IMR-90 (cell line): ENCODE data around the gene ADAMTS16. TPM values are rescaled to one million over a fixed set of nuclear protein-coding genes. Genes with fewer than 3 reads are reported as not detected.

Source experiments
- ATAC-seq: fragments of 200-7000 bp; cut with Tn5 transposase; 2 replicates; pipeline ENCODE4 v1.9.1; 2020; ENCODE audit warnings: low read depth, mild to moderate bottlenecking, moderate library complexity
- BruUV-seq: library from RNA; stranded (reverse); fragments of 400-500 nt; replicated peaks from 2 replicates; lab custom pipeline; 2021; lab: Mats Ljungman, UMichigan
- CTCF ChIA-PET: fragments of 300-600 bp; formaldehyde crosslinking; extraction: SDS; loops from one replicate; lab custom pipeline; 2021; ENCODE audit warnings: antibody characterized with exemption; lab: Yijun Ruan, JAX
- POLR2A ChIA-PET: fragments of 300-600 bp; sonication (Branson Sonifier 250); formaldehyde crosslinking; loops from one replicate; lab custom pipeline; 2022; ENCODE audit warnings: antibody characterized with exemption; ENCODE audit not compliant: unreplicated experiment; lab: Charles Lee
- DNase-seq: peaks from one replicate; pipeline ENCODE4 v3.0.0; 2013
- H2AFZ ChIP-seq: replicated peaks from 2 replicates; pipeline ENCODE3; 2013; ENCODE audit warnings: low read length, mild to moderate bottlenecking; ENCODE audit not compliant: poor library complexity
- H2AK5ac ChIP-seq: 2 replicates; pipeline ENCODE4 v1.6.1; 2013; ENCODE audit warnings: low read depth, low read length, inconsistent platforms
- H2AK9ac ChIP-seq: replicated peaks from 2 replicates; pipeline ENCODE3; 2013; ENCODE audit warnings: mild to moderate bottlenecking, low read depth, low read length, moderate library complexity; ENCODE audit not compliant: poor library complexity
- H2BK120ac ChIP-seq: 2 replicates; pipeline ENCODE4 v1.6.1; 2013; ENCODE audit warnings: low read depth, low read length, inconsistent platforms
- H2BK15ac ChIP-seq: 3 replicates; pipeline ENCODE4 v1.6.1; 2013; ENCODE audit warnings: low read depth, low read length, inconsistent platforms
- H2BK20ac ChIP-seq: 2 replicates; pipeline ENCODE4 v1.6.1; 2013; ENCODE audit warnings: low read depth, mild to moderate bottlenecking, inconsistent platforms, low read length, moderate library complexity
- H2BK5ac ChIP-seq: 2 replicates; pipeline ENCODE4 v1.6.1; 2013; ENCODE audit warnings: mild to moderate bottlenecking, low read depth, low read length, inconsistent platforms; ENCODE audit not compliant: poor library complexity, severe bottlenecking
- H3K14ac ChIP-seq: replicated peaks from 2 replicates; pipeline ENCODE4 v1.6.1; 2013; ENCODE audit warnings: low read depth, low read length, inconsistent platforms
- H3K18ac ChIP-seq: 2 replicates; pipeline ENCODE4 v1.6.1; 2013; ENCODE audit warnings: low read depth, low read length, control low read depth
- H3K23ac ChIP-seq: 2 replicates; pipeline ENCODE4 v1.6.1; 2013; ENCODE audit warnings: low read depth, low read length, inconsistent platforms
- H3K27ac ChIP-seq: 2 replicates; pipeline ENCODE4 v1.5.1; 2013; ENCODE audit warnings: mild to moderate bottlenecking, control low read depth, low read length; ENCODE audit not compliant: insufficient read depth
- H3K27me3 ChIP-seq: 2 replicates; pipeline ENCODE4 v1.6.1; 2013; ENCODE audit warnings: low read length; ENCODE audit not compliant: control insufficient read depth, insufficient read depth
- H3K36me3 ChIP-seq: 2 replicates; pipeline ENCODE4 v1.6.1; 2013; ENCODE audit warnings: low read length, mixed read lengths; ENCODE audit not compliant: control insufficient read depth, insufficient read depth
- H3K4ac ChIP-seq: 2 replicates; pipeline ENCODE4 v1.6.1; 2013; ENCODE audit warnings: low read depth, low read length, inconsistent platforms
- H3K4me1 ChIP-seq: 2 replicates; pipeline ENCODE4 v1.6.1; 2013; ENCODE audit warnings: low read length, mixed read lengths; ENCODE audit not compliant: control insufficient read depth, insufficient read depth
- H3K4me2 ChIP-seq: 2 replicates; pipeline ENCODE4 v1.6.1; 2013; ENCODE audit warnings: low read depth, mild to moderate bottlenecking, control low read depth, low read length, moderate library complexity
- H3K4me3 ChIP-seq: 2 replicates; pipeline ENCODE4 v1.5.1; 2013; ENCODE audit warnings: low read depth, mild to moderate bottlenecking, control low read depth, low read length, moderate library complexity; ENCODE audit not compliant: insufficient read depth
- H3K56ac ChIP-seq: 2 replicates; pipeline ENCODE4 v1.6.1; 2013; ENCODE audit warnings: low read length, inconsistent platforms; ENCODE audit not compliant: insufficient read depth; ENCODE audit errors: extremely low read depth
- H3K79me1 ChIP-seq, 2 experiments: 2 replicates each; pipeline ENCODE4 v1.6.1; 2013; ENCODE audit warnings: low read length in 2 of 2, inconsistent platforms in 1 of 2, low read depth in 1 of 2
- H3K9ac ChIP-seq: 2 replicates; pipeline ENCODE4 v1.6.1; 2013; ENCODE audit warnings: low read depth, low read length, control low read depth
- H3K9me1 ChIP-seq: 2 replicates; pipeline ENCODE4 v1.6.1; 2013; ENCODE audit warnings: low read length, inconsistent platforms; ENCODE audit not compliant: insufficient read depth
- H3K9me3 ChIP-seq: 2 replicates; pipeline ENCODE4 v1.6.1; 2013; ENCODE audit warnings: low read length; ENCODE audit not compliant: control insufficient read depth, insufficient read depth
- H4K20me1 ChIP-seq: 2 replicates; pipeline ENCODE4 v1.6.1; 2013; ENCODE audit warnings: low read length, inconsistent platforms; ENCODE audit not compliant: insufficient read depth
- H4K5ac ChIP-seq: 2 replicates; pipeline ENCODE4 v1.6.1; 2013; ENCODE audit warnings: mild to moderate bottlenecking, low read depth, low read length, control low read depth
- H4K8ac ChIP-seq, 2 experiments: 2 replicates each; pipeline ENCODE4 v1.6.1; 2013; ENCODE audit warnings: low read depth in 2 of 2, low read length in 2 of 2, control low read depth in 1 of 2, inconsistent platforms in 1 of 2
- H4K91ac ChIP-seq: 2 replicates; pipeline ENCODE4 v1.6.1; 2013; ENCODE audit warnings: low read depth, low read length, inconsistent platforms; ENCODE audit not compliant: insufficient read depth
- BHLHE40 ChIP-seq: fragments of 150-350 bp; IDR thresholded peaks from 2 replicates; pipeline ENCODE4 v1.6.1; 2016; ENCODE audit warnings: mild to moderate bottlenecking, low read depth, low read length
- CEBPB ChIP-seq: IDR thresholded peaks from 2 replicates; pipeline ENCODE4 v1.6.1; 2012; ENCODE audit warnings: low read depth, low read length, improper control_type of control experiment
- CHD1 ChIP-seq: IDR thresholded peaks from 2 replicates; pipeline ENCODE4 v1.6.1; 2012; ENCODE audit warnings: low read depth, low read length, improper control_type of control experiment
- CTCF ChIP-seq: conservative IDR thresholded peaks from 2 replicates; pipeline ENCODE4 v1.5.1; 2012; ENCODE audit warnings: mild to moderate bottlenecking, low read depth, low read length, improper control_type of control experiment
- ELK1 ChIP-seq: fragments of 150-350 bp; IDR thresholded peaks from 2 replicates; pipeline ENCODE4 v1.6.1; 2016; ENCODE audit warnings: low read depth, mild to moderate bottlenecking, low read length, moderate library complexity, borderline replicate concordance
- FOS ChIP-seq: fragments of 150-350 bp; IDR thresholded peaks from 2 replicates; pipeline ENCODE4 v1.6.1; 2016; ENCODE audit warnings: low read depth, low read length
- MAFK ChIP-seq: IDR thresholded peaks from 2 replicates; pipeline ENCODE4 v1.6.1; 2012; ENCODE audit warnings: low read depth, low read length, improper control_type of control experiment
- MAZ ChIP-seq: IDR thresholded peaks from 2 replicates; pipeline ENCODE4 v1.6.1; 2012; ENCODE audit warnings: low read depth, mild to moderate bottlenecking, low read length, improper control_type of control experiment, moderate library complexity, borderline replicate concordance
- MXI1 ChIP-seq: IDR thresholded peaks from 2 replicates; pipeline ENCODE4 v1.6.1; 2012; ENCODE audit warnings: low read depth, mild to moderate bottlenecking, low read length, moderate library complexity, borderline replicate concordance
- NFE2L2 ChIP-seq: fragments of 150-350 bp; IDR thresholded peaks from 2 replicates; pipeline ENCODE4 v1.6.1; 2016; ENCODE audit warnings: low read depth, mild to moderate bottlenecking, low read length
- POLR2A ChIP-seq: IDR thresholded peaks from 2 replicates; pipeline ENCODE4 v1.6.1; 2012; ENCODE audit warnings: mild to moderate bottlenecking, low read depth, low read length
- RAD21 ChIP-seq: IDR thresholded peaks from 2 replicates; pipeline ENCODE4 v1.6.1; 2012; ENCODE audit warnings: low read length, improper control_type of control experiment
- RCOR1 ChIP-seq: IDR thresholded peaks from 2 replicates; pipeline ENCODE4 v1.6.1; 2012; ENCODE audit warnings: mild to moderate bottlenecking, low read length, improper control_type of control experiment; ENCODE audit not compliant: insufficient replicate concordance
- RFX5 ChIP-seq: IDR thresholded peaks from 2 replicates; pipeline ENCODE4 v1.8.0; 2012; ENCODE audit warnings: low read depth, mild to moderate bottlenecking, low read length, moderate library complexity
- SMC3 ChIP-seq: fragments of 150-350 bp; IDR thresholded peaks from 2 replicates; pipeline ENCODE4 v1.6.1; 2016; ENCODE audit warnings: low read depth, mild to moderate bottlenecking, antibody characterized with exemption, low read length, moderate library complexity
- USF2 ChIP-seq: fragments of 150-350 bp; IDR thresholded peaks from 2 replicates; pipeline ENCODE4 v1.6.1; 2017; ENCODE audit warnings: mild to moderate bottlenecking, antibody characterized with exemption, low read length, low read depth
- WGBS, 2 experiments: methylation state at CpG; one replicate each; pipeline versions ENCODE4 v1.1.5 to v1.1.7; 2013; ENCODE audit warnings: missing lambda C conversion rate in 2 of 2; ENCODE audit not compliant: insufficient read length in 1 of 2; ENCODE audit errors: extremely low coverage in 2 of 2; 5-methylcytosine and 5-hydroxymethylcytosine counted together
- dilution Hi-C: fragments of 300-500 bp; cut with HindIII; formaldehyde crosslinking; loops from one replicate; pipeline ENCODE4 v1.14.3; 2018; ENCODE audit warnings: low sequenced_read_pairs; ENCODE audit not compliant: unreplicated experiment
- in situ Hi-C: fragments of 300-500 bp; cut with MboI; formaldehyde crosslinking; loops from 3 replicates; pipeline ENCODE4 v1.14.3; 2019; ENCODE audit warnings: low sequenced_read_pairs, inconsistent platforms, mixed read lengths
- intact Hi-C: fragments of 100-400 bp; cut with micrococcal nuclease; formaldehyde crosslinking; loops from 2 replicates; pipeline ENCODE4 v1.10.0; 2022
- polyA plus RNA-seq, 3 experiments: library from polyadenylated mRNA; depleted of rRNA; stranded (reverse); fragments of >200 nt; gene quantifications; 2 replicates each; pipeline ENCODE4 v1.2.3, GENCODE V29; 2012; ENCODE audit warnings: low replicate concordance in 1 of 3
- total RNA-seq: library from RNA; depleted of rRNA; stranded (reverse); fragments of >200 nt; gene quantifications from 2 replicates; pipeline ENCODE4 v1.2.3, GENCODE V29; 2012

Gene ADAMTS16
- total and polyA plus RNA-seq, 2 of the 4 experiments (the other 2 are of a cell fraction): 0.09 to 0.18 TPM

- no peak overlapping the region for H3K18ac ChIP-seq
- no peaks in the 10 kb centered on the region for H4K20me1 ChIP-seq
- DNase-seq: peak; percentile 1
- intact Hi-C loops (no loop called here), dilution Hi-C loops (no loop called here), in situ Hi-C loops (no loop called here)
- ChIA-PET POLR2A (no interaction called here), CTCF (no interaction called here)
- no CpG with 5 or more reads among the region's 8 CpGs for WGBS, 2 experiments
- no TSS peak for BruUV-seq
- H2AK9ac ChIP-seq: no peak overlapping the region
- H3K4ac ChIP-seq: no peak overlapping the region
- no peak overlapping the region for H4K5ac ChIP-seq
- H3K14ac ChIP-seq: no peak overlapping the region
- no peak overlapping the region for H2AFZ ChIP-seq
- H3K36me3 ChIP-seq: no peaks in the 10 kb centered on the region
- no peak for TF ChIP-seq FOS
- no peak for TF ChIP-seq RAD21
- TF ChIP-seq POLR2A: no peak
- no peak for TF ChIP-seq SMC3
- no peak for TF ChIP-seq RCOR1
- no peak for TF ChIP-seq BHLHE40
- no peak for TF ChIP-seq CEBPB
- TF ChIP-seq MAZ: no peak
- TF ChIP-seq MAFK: no peak
- TF ChIP-seq USF2: no peak
- TF ChIP-seq CTCF: no peak
- no peak for TF ChIP-seq CHD1
- no peak for TF ChIP-seq RFX5
- TF ChIP-seq NFE2L2: no peak
- no peak for TF ChIP-seq MXI1
- no peak for TF ChIP-seq ELK1
- no peak overlapping the region for H3K27ac ChIP-seq
- H3K9me3 ChIP-seq: peaks cover 7% of the 10 kb centered on the region; the same call in 1 of the 2 replicates
- no peak overlapping the region for H3K4me2 ChIP-seq
- no peak overlapping the region for H2BK15ac ChIP-seq
- no peak overlapping the region for H4K8ac ChIP-seq
- no peak overlapping the region for H3K23ac ChIP-seq
- no peak overlapping the region for H2BK20ac ChIP-seq
- H4K91ac ChIP-seq: no peak overlapping the region
- H2BK120ac ChIP-seq: no peak overlapping the region
- no peak for ATAC-seq
- no peak overlapping the region for H2BK5ac ChIP-seq
- peaks cover 11% of the 10 kb centered on the region for H3K27me3 ChIP-seq
- H2AK5ac ChIP-seq: no peak overlapping the region
- H3K4me3 ChIP-seq: no peak overlapping the region
- no peaks in the 10 kb centered on the region for H3K9me1 ChIP-seq
- no peak overlapping the region for H3K9ac ChIP-seq
- H3K79me1 ChIP-seq: no peaks in the 10 kb centered on the region
- no peak overlapping the region for H3K56ac ChIP-seq
- H3K4me1 ChIP-seq: no peaks in the 10 kb centered on the region
Measured at GRCh38 chr5:5135957-5136676, 4.0 kb upstream of the ADAMTS16 start.
